K562 (cell line): ENCODE results near the gene ZNF488. TPM values are rescaled to one million over a fixed set of nuclear protein-coding genes. Genes with fewer than 3 reads are reported as not detected.

Experiments
- CBX5 ChIP-seq: IDR thresholded peaks from 2 replicates; pipeline ENCODE4 v1.6.1; 2014; ENCODE audit warnings: low read depth, borderline replicate concordance
- CREB1 ChIP-seq, 2 experiments: sonication (generic) in 1 of 2; formaldehyde crosslinking in 1 of 2; IDR thresholded peaks; 2 replicates each; pipeline versions ENCODE4 v1.6.1 to v1.8.0; 2012 to 2022; ENCODE audit warnings: inconsistent platforms in 1 of 2, mild to moderate bottlenecking in 1 of 2, missing genetic modification reagents in 1 of 2, moderate library complexity in 1 of 2
- ESRRB ChIP-seq: fragments of 250-450 bp; sonication (Bioruptor Pico); IDR thresholded peaks from 2 replicates; pipeline ENCODE4 v1.5.0; 2020; ENCODE audit warnings: mild to moderate bottlenecking, moderate library complexity, borderline replicate concordance
- FOXA1 ChIP-seq: fragments of 450-650 bp; IDR thresholded peaks from 2 replicates; pipeline ENCODE4 v1.6.1; 2016; ENCODE audit warnings: mild to moderate bottlenecking, borderline replicate concordance
- FOXK1 ChIP-seq: sonication (generic); formaldehyde crosslinking; IDR thresholded peaks from 2 replicates; pipeline ENCODE4 v1.8.0; 2022; ENCODE audit warnings: missing genetic modification reagents, mild to moderate bottlenecking, borderline replicate concordance
- HMG20B ChIP-seq: fragments of 250-450 bp; sonication (Bioruptor Pico); IDR thresholded peaks from 2 replicates; pipeline ENCODE4 v1.5.0; 2021; ENCODE audit warnings: mild to moderate bottlenecking
- HNRNPH1 ChIP-seq: fragments of 200-400 bp; formaldehyde crosslinking; optimal IDR thresholded peaks from 2 replicates; pipeline ENCODE3; 2017; ENCODE audit warnings: low read depth, mild to moderate bottlenecking, low read length, moderate library complexity
- HSF4 ChIP-seq: fragments of 250-450 bp; sonication (Bioruptor Pico); IDR thresholded peaks from 2 replicates; pipeline ENCODE4 v2.1.2; 2022; ENCODE audit warnings: mild to moderate bottlenecking, moderate library complexity, borderline replicate concordance
- MAZ ChIP-seq, 2 experiments: fragments of 450-650 bp in 1 of 2; sonication (generic) in 1 of 2; formaldehyde crosslinking; IDR thresholded peaks in 1 of 2; conservative IDR thresholded peaks in 1 of 2; 2 replicates each; pipeline versions ENCODE4 v1.4.0 to v1.5.0; 2020; ENCODE audit warnings: mild to moderate bottlenecking in 1 of 2, missing genetic modification reagents in 1 of 2
- NCOA2 ChIP-seq, 2 experiments: fragments of 450-650 bp; IDR thresholded peaks; 2 replicates each; pipeline ENCODE4 v1.6.1; 2018; ENCODE audit warnings: mild to moderate bottlenecking in 2 of 2, moderate library complexity in 1 of 2; ENCODE audit not compliant: partially characterized antibody in 2 of 2
- NONO ChIP-seq, 2 experiments: fragments of 200-400 bp in 1 of 2; fragments of 450-650 bp in 1 of 2; formaldehyde crosslinking in 1 of 2; IDR thresholded peaks; 2 replicates each; pipeline ENCODE4 v1.6.1; 2017; ENCODE audit warnings: low read depth in 2 of 2, mild to moderate bottlenecking in 2 of 2, moderate library complexity in 2 of 2, low read length in 1 of 2
- OTX1 ChIP-seq: fragments of 450-650 bp; formaldehyde crosslinking; IDR thresholded peaks from 2 replicates; pipeline ENCODE4 v1.4.0; 2022; ENCODE audit warnings: mild to moderate bottlenecking
- PCBP1 ChIP-seq: fragments of 200-400 bp; formaldehyde crosslinking; IDR thresholded peaks from 2 replicates; pipeline ENCODE4 v1.6.1; 2018; ENCODE audit warnings: mild to moderate bottlenecking, low read depth, low read length; ENCODE audit not compliant: poor library complexity, severe bottlenecking
- TARDBP ChIP-seq: fragments of 450-650 bp; IDR thresholded peaks from 2 replicates; pipeline ENCODE4 v1.6.1; 2016
- TEAD2 ChIP-seq: fragments of 450-650 bp; IDR thresholded peaks from 2 replicates; pipeline ENCODE4 v1.6.1; 2016; ENCODE audit warnings: missing genetic modification characterization, control low read depth, missing compliant biosample characterization
- THRB ChIP-seq: fragments of 450-650 bp; formaldehyde crosslinking; conservative IDR thresholded peaks from 2 replicates; pipeline ENCODE4 v1.4.0; 2022; ENCODE audit warnings: mild to moderate bottlenecking, missing genetic modification characterization
- ZBTB43 ChIP-seq: sonication (generic); formaldehyde crosslinking; IDR thresholded peaks from 2 replicates; pipeline ENCODE4 v1.8.0; 2023; ENCODE audit warnings: mild to moderate bottlenecking, missing genetic modification reagents
- ZEB2 ChIP-seq: fragments of 450-650 bp; IDR thresholded peaks from 2 replicates; pipeline ENCODE4 v1.6.1; 2016
- ZNF217 ChIP-seq: sonication (generic); formaldehyde crosslinking; IDR thresholded peaks from 2 replicates; pipeline ENCODE4 v1.8.0; 2022; ENCODE audit warnings: mild to moderate bottlenecking, missing genetic modification reagents
- ZNF384 ChIP-seq: IDR thresholded peaks from 2 replicates; pipeline ENCODE4 v1.6.1; 2012; ENCODE audit warnings: low read depth, low read length, improper control_type of control experiment
- ZNF444 ChIP-seq: fragments of 250-450 bp; sonication (Bioruptor Pico); IDR thresholded peaks from 2 replicates; pipeline ENCODE4 v1.4.0; 2020; ENCODE audit warnings: mild to moderate bottlenecking, moderate library complexity
- ZNF518B ChIP-seq: fragments of 250-450 bp; sonication (Bioruptor Pico); IDR thresholded peaks from 2 replicates; pipeline ENCODE4 v1.5.0; 2021; ENCODE audit warnings: mild to moderate bottlenecking, moderate library complexity
- ZSCAN32 ChIP-seq: fragments of 450-650 bp; formaldehyde crosslinking; IDR thresholded peaks from 2 replicates; pipeline ENCODE4 v1.4.0; 2020; ENCODE audit warnings: mild to moderate bottlenecking, moderate library complexity
- ZZZ3 ChIP-seq: fragments of 450-650 bp; IDR thresholded peaks from 2 replicates; pipeline ENCODE4 v1.6.1; 2016; ENCODE audit warnings: antibody characterized with exemption, mild to moderate bottlenecking, moderate library complexity
- polyA plus RNA-seq, 8 experiments: library from polyadenylated mRNA; depleted of rRNA in 4 of 8; stranded (reverse) in 5 of 8; unstranded in 3 of 8; fragments of >200 nt; fragmentation: Nextera tagmentation in 2 of 8; fragmentation: Illumina TruSeq in 1 of 8; extraction: Ambion mirVana in 2 of 8; extraction: Trizol in 1 of 8; gene quantifications; 2 replicates each; pipeline versions ENCODE4 v1.2.1 to v1.2.3, GENCODE V29; 2011 to 2014; ENCODE audit warnings: inconsistent platforms in 1 of 8, missing spikeins in 1 of 8
- total RNA-seq, 7 experiments: library from RNA; depleted of rRNA in 6 of 7; stranded (reverse); fragments of >200 nt in 6 of 7; fragmentation: Illumina TruSeq in 2 of 7; extraction: Trizol in 2 of 7; gene quantifications; 2 replicates each; pipeline versions ENCODE4 v1.2.1 to v1.2.3, GENCODE V29; 2011 to 2021; ENCODE audit warnings: low replicate concordance in 1 of 7

ZNF488 gene
- total and polyA plus RNA-seq, 9 of the 15 experiments (the other 6 are each of a cell fraction or from before 2014, with no cell fraction given), result 0.03 to 0.09 (median 0.05) TPM; not detected in 3

GRCh38 chr10:47322300-47323061 lies 61.6 kb downstream of the ZNF488 start, which contains the start of gene GDF2 (continued):
- no peak for TF ChIP-seq THRB (CRISPR knock-in tag)
- no peak for TF ChIP-seq HSF4 (CRISPR knock-in tag)
- no peak for TF ChIP-seq NCOA2 (IDR thresholded peaks at IDR 0.05; ENCODE audit: partially characterized antibody in 2 of 2)
- no peak for TF ChIP-seq HNRNPH1
- no peak for TF ChIP-seq ZNF518B
- TF ChIP-seq ZNF384, result no peak
- TF ChIP-seq MAZ (CRISPR knock-in tag; conservative IDR thresholded peaks at IDR 0.05 in 1 of 2, IDR thresholded peaks at IDR 0.05 in 1 of 2), result no peak
- no peak for TF ChIP-seq ZNF444 (CRISPR knock-in tag)
- no peak for TF ChIP-seq ZSCAN32 (CRISPR knock-in tag)
- TF ChIP-seq TARDBP, result no peak
- no peak for TF ChIP-seq ESRRB (CRISPR knock-in tag)
- no peak for TF ChIP-seq FOXA1
- no peak for TF ChIP-seq FOXK1 (CRISPR knock-in tag)
- TF ChIP-seq CREB1 (IDR thresholded peaks at IDR 0.05), result no peak
- no peak for TF ChIP-seq CREB1 (CRISPR knock-in tag; IDR thresholded peaks at IDR 0.05)
- TF ChIP-seq ZNF217 (CRISPR knock-in tag), result no peak
- TF ChIP-seq PCBP1, result no peak
- TF ChIP-seq HMG20B (CRISPR knock-in tag), result no peak
- TF ChIP-seq CBX5, result no peak
- TF ChIP-seq ZEB2, result no peak
- TF ChIP-seq OTX1 (CRISPR knock-in tag), result no peak
- no peak for TF ChIP-seq ZZZ3
- no peak for TF ChIP-seq ZBTB43 (CRISPR knock-in tag)
- no peak for TF ChIP-seq TEAD2 (tag)
- TF ChIP-seq NONO (IDR thresholded peaks at IDR 0.05; ENCODE audit: low read depth in 2 of 2, low read length in 1 of 2), result no peak; a peak in 1 of 4 replicates
